ENCODE measurements around the gene CD38.

- TF ChIP-seq POLR2A (IDR thresholded peaks at IDR 0.05; ENCODE audit: low read depth, low read length) (no peak), SPI1 (IDR thresholded peaks at IDR 0.05; ENCODE audit: low read depth, low read length) (no peak), POLR2AphosphoS5 (IDR thresholded peaks at IDR 0.05; ENCODE audit: low read depth, low read length) (no peak), TAF1 (IDR thresholded peaks at IDR 0.05; ENCODE audit: low read depth, low read length) (no peak), POU2F2 (IDR thresholded peaks at IDR 0.05; ENCODE audit: low read depth, low read length) (no peak)
These were observed 75.2 kb downstream of the CD38 start for GRCh38 chr4:15853345-15853744.

Measured in GM12891 (cell line).